HepG2 (cell line): Measurements from ENCODE around the gene PLD2. TPM values are rescaled to one million over a fixed set of nuclear protein-coding genes. Genes with fewer than 3 reads are reported as not detected.
A peak's percentile ranks its signal among the peaks of the same experiment; 100 is the strongest.

Source experiments
- ATAC-seq: fragments of 200-7000 bp; cut with Tn5 transposase; 3 replicates; pipeline ENCODE4 v1.9.1; 2020; ENCODE audit warnings: mild to moderate bottlenecking, moderate library complexity
- BruUV-seq: library from RNA; stranded (reverse); fragments of 400-500 nt; replicated peaks from 2 replicates; lab custom pipeline; 2021; lab: Mats Ljungman, UMichigan
- CTCF ChIA-PET: fragments of 300-600 bp; formaldehyde crosslinking; extraction: SDS; loops from one replicate; lab custom pipeline; 2021; ENCODE audit warnings: low total read pairs, inconsistent platforms, low intra/inter-chr PET ratio; lab: Yijun Ruan, JAX
- POLR2A ChIA-PET: fragments of 350-600 bp; sonication (Branson Sonifier 250); formaldehyde crosslinking; loops from one replicate; lab custom pipeline; 2020; ENCODE audit warnings: antibody characterized with exemption, inconsistent platforms; lab: Yijun Ruan, JAX
- DNase-seq: peaks from one replicate; pipeline ENCODE4 v3.0.0-alpha.2; 2015; ENCODE audit warnings: low spot score
- FAIRE-seq: peaks from 3 replicates; lab custom pipeline; 2011; peaks lifted over from hg19 to GRCh38; lab: Jason Lieb, UNC
- H2AFZ ChIP-seq: one replicate; pipeline ENCODE4 v1.6.1; 2011; ENCODE audit warnings: low read length, inconsistent platforms
- H3K27ac ChIP-seq: fragments of 300-600 bp; 3 replicates; pipeline ENCODE4 v1.8.0; 2011; ENCODE audit warnings: mixed run types, mild to moderate bottlenecking, mixed read lengths, low read length, inconsistent platforms; ENCODE audit not compliant: insufficient read depth; ENCODE audit errors: extremely low read length
- H3K27me3 ChIP-seq, 2 experiments: fragments of 200-600 bp in 1 of 2; 2 replicates in 1 of 2; 3 replicates in 1 of 2; pipeline versions ENCODE4 v1.6.0 to v1.8.0; 2011; ENCODE audit warnings: low read length in 2 of 2, mild to moderate bottlenecking in 2 of 2, moderate library complexity in 2 of 2, inconsistent platforms in 1 of 2; ENCODE audit not compliant: insufficient read depth in 2 of 2, control insufficient read depth in 1 of 2
- H3K36me3 ChIP-seq, 2 experiments: fragments of 200-600 bp in 1 of 2; replicated peaks in 1 of 2; 2 replicates in 1 of 2; 3 replicates in 1 of 2; pipeline versions ENCODE4 v1.5.1 to v1.8.0; 2011; ENCODE audit warnings: low read length in 2 of 2, inconsistent platforms in 1 of 2; ENCODE audit not compliant: insufficient read depth in 2 of 2, control insufficient read depth in 1 of 2
- H3K4me1 ChIP-seq: 2 replicates; pipeline ENCODE4 v1.5.1; 2012; ENCODE audit warnings: low read length, inconsistent platforms; ENCODE audit not compliant: insufficient read depth
- H3K4me2 ChIP-seq: 2 replicates; pipeline ENCODE4 v1.6.0; 2011; ENCODE audit warnings: low read depth, low read length, inconsistent platforms
- H3K4me3 ChIP-seq, 3 experiments: fragments of 200-600 bp in 1 of 3; sonication (generic), shearing (Covaris generic) in 1 of 3; replicated peaks in 1 of 3; 2 replicates each; pipeline ENCODE4 v1.5.1; 2011 to 2016; ENCODE audit warnings: low read length in 3 of 3, inconsistent platforms in 2 of 3, low read depth in 2 of 3, mild to moderate bottlenecking in 2 of 3, control low read depth in 1 of 3, mixed read lengths in 1 of 3; ENCODE audit not compliant: insufficient read depth in 1 of 3
- H3K79me2 ChIP-seq: one replicate; pipeline ENCODE4 v1.6.1; 2011; ENCODE audit warnings: low read length, inconsistent platforms; ENCODE audit not compliant: insufficient read depth
- H3K9ac ChIP-seq: 2 replicates; pipeline ENCODE4 v1.6.0; 2011; ENCODE audit warnings: mild to moderate bottlenecking, low read depth, low read length, inconsistent platforms; ENCODE audit not compliant: insufficient read depth
- H3K9me3 ChIP-seq: 2 replicates; pipeline ENCODE4 v1.5.1; 2012; ENCODE audit warnings: mild to moderate bottlenecking, low read length
- H4K20me1 ChIP-seq: 2 replicates; pipeline ENCODE4 v1.6.0; 2011; ENCODE audit warnings: inconsistent platforms, mild to moderate bottlenecking, low read length, moderate library complexity; ENCODE audit not compliant: insufficient read depth
- ATM ChIP-seq: fragments of 450-650 bp; IDR thresholded peaks from 2 replicates; pipeline ENCODE4 v1.7.1; 2017; ENCODE audit warnings: mild to moderate bottlenecking, borderline replicate concordance
- KDM2A ChIP-seq: sonication (generic); formaldehyde crosslinking; IDR thresholded peaks from 2 replicates; pipeline ENCODE4 v1.4.0; 2020; ENCODE audit warnings: low read depth, missing genetic modification reagents, borderline replicate concordance
- REPIN1 ChIP-seq: sonication (generic); formaldehyde crosslinking; IDR thresholded peaks from 2 replicates; pipeline ENCODE4 v1.8.0; 2022; ENCODE audit warnings: missing genetic modification reagents, low read depth, mild to moderate bottlenecking, borderline replicate concordance
- XBP1 ChIP-seq: sonication (generic); formaldehyde crosslinking; IDR thresholded peaks from 2 replicates; pipeline ENCODE4 v1.5.0; 2020; ENCODE audit warnings: missing genetic modification reagents
- XRCC5 ChIP-seq: fragments of 200-400 bp; formaldehyde crosslinking; optimal IDR thresholded peaks from 2 replicates; pipeline ENCODE3; 2017; ENCODE audit warnings: mild to moderate bottlenecking, low read length
- ZBTB7A ChIP-seq: sonication (generic); formaldehyde crosslinking; IDR thresholded peaks from 2 replicates; pipeline ENCODE4 v1.8.0; 2022; ENCODE audit warnings: mild to moderate bottlenecking, missing genetic modification reagents
- ZNF101 ChIP-seq: sonication (generic); formaldehyde crosslinking; IDR thresholded peaks from 2 replicates; pipeline ENCODE4 v1.4.0; 2020; ENCODE audit warnings: mild to moderate bottlenecking, low read depth, missing genetic modification reagents, borderline replicate concordance
- ZNF746 ChIP-seq: sonication (generic); formaldehyde crosslinking; IDR thresholded peaks from 2 replicates; pipeline ENCODE4 v1.8.0; 2022; ENCODE audit warnings: mild to moderate bottlenecking, missing genetic modification reagents
- ZNF772 ChIP-seq: sonication (generic); formaldehyde crosslinking; IDR thresholded peaks from 2 replicates; pipeline ENCODE4 v1.5.0; 2020; ENCODE audit warnings: mild to moderate bottlenecking, missing genetic modification reagents
- ZSCAN20 ChIP-seq: sonication (generic); formaldehyde crosslinking; IDR thresholded peaks from 2 replicates; pipeline ENCODE4 v1.4.0; 2020; ENCODE audit warnings: missing genetic modification reagents, mild to moderate bottlenecking, borderline replicate concordance
- WGBS: methylation state at CpG from one replicate; pipeline ENCODE4 v1.1.6; 2017; ENCODE audit warnings: low lambda C conversion rate; 5-methylcytosine and 5-hydroxymethylcytosine counted together
- in situ Hi-C: cut with HindIII; loops from 2 replicates; pipeline ENCODE4 v1.10.0; 2017; ENCODE audit warnings: low pct_unique_long_range_greater_than_20kb; ENCODE audit not compliant: extremely low pct_ligation_motif_present
- intact Hi-C: fragments of 100-400 bp; cut with micrococcal nuclease; formaldehyde crosslinking; loops from one replicate; pipeline ENCODE4 v1.10.0; 2022; ENCODE audit not compliant: unreplicated experiment
- polyA plus RNA-seq, 8 experiments: library from polyadenylated mRNA; depleted of rRNA in 3 of 8; stranded (reverse) in 7 of 8; unstranded in 1 of 8; fragments of >200 nt; fragmentation: Illumina TruSeq in 4 of 8; extraction: Trizol in 4 of 8; gene quantifications; 2 replicates each; pipeline versions ENCODE4 v1.2.1 to v1.2.3, GENCODE V29; 2011 to 2016; ENCODE audit warnings: low read depth in 4 of 8, missing spikeins in 1 of 8, mixed read lengths in 1 of 8; ENCODE audit not compliant: insufficient read depth in 1 of 8
- total RNA-seq, 5 experiments: library from RNA; depleted of rRNA; stranded (reverse); fragments of >200 nt; fragmentation: Illumina TruSeq; extraction: Trizol; gene quantifications; 2 replicates each; pipeline ENCODE4 v1.2.3, GENCODE V29; 2016; ENCODE audit warnings: low read depth in 1 of 5
- TF ChIP-seq, protein P1 (sequence below): sonication (generic); formaldehyde crosslinking; IDR thresholded peaks from 2 replicates; pipeline ENCODE4 v1.8.0; 2022; ENCODE audit warnings: missing genetic modification reagents, mild to moderate bottlenecking, moderate library complexity, borderline replicate concordance
- TF ChIP-seq, protein P2 (sequence below): sonication (generic); formaldehyde crosslinking; IDR thresholded peaks from 2 replicates; pipeline ENCODE4 v1.5.0; 2020; ENCODE audit warnings: missing genetic modification reagents
- TF ChIP-seq, protein P3 (sequence below): sonication (generic); formaldehyde crosslinking; IDR thresholded peaks from 2 replicates; pipeline ENCODE4 v1.5.0; 2020; ENCODE audit warnings: mild to moderate bottlenecking, low read depth, missing genetic modification reagents, borderline replicate concordance

Gene PLD2
- total and polyA plus RNA-seq, 2 of the 13 experiments (the other 11 are each of a cell fraction or from before 2014, with no cell fraction given), result 13.4 to 29.7 TPM

DNA sequence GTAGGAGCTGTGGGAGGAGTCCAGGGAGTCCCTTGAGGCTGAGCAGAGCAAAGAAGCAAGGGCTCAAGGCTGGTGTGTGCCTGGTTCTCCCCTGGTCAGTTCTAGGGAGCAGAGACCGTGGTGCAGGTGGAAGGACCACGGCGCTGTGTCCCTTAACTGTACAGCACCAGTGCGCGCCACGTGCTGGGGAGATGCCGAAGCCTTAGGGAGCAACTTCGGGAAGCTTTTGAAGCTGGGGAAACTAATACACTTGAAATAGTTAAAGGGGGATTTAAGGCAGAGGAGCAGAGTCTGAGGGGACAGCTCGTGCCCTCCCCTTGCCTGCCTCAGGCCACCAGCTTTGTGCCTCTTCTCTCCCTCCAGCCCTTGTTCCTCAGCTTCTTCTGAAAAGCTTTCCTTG lies 53.7 kb downstream of the PLD2 start:
- ATAC-seq, result no peak
- Histone ChIP-seq H3K9me3 (no peaks in the 10 kb centered on the region), H2AFZ (no peak overlapping the region), H3K27me3 (no peaks in the 10 kb centered on the region), H3K36me3 (peaks cover 11 to 38% of the 10 kb centered on the region in 2 experiments), H3K4me2 (no peak overlapping the region), H3K4me1 (peaks cover 59% of the 10 kb centered on the region), H3K4me3 (no peak overlapping the region), H3K27ac (no peak overlapping the region), H3K79me2 (peaks cover 48% of the 10 kb centered on the region), H4K20me1 (no peaks in the 10 kb centered on the region), H3K9ac (no peak overlapping the region)
- intact Hi-C loops, result no loop called here
- POLR2A ChIA-PET, result interaction anchor here (0.7 to 2.1 kb wide), 3 partner anchors 65 to 82 kb away, joined by 3 to 9 read pairs (median 4); partner anchors contain the start of gene PSMB6
- TF ChIP-seq ZNF772 (CRISPR knock-in tag), result 0 out of 2 replicates have a peak, but pooled peaks have one; percentile 33
- TF ChIP-seq ZBTB7A (CRISPR knock-in tag), result no peak
- no TSS peak for BruUV-seq
- CTCF ChIA-PET, result no interaction called here
- in situ Hi-C loops, result no loop called here
- no peak for FAIRE-seq
- DNase-seq, result no peak
- WGBS, result 97% methylated on average over 9 of the region's 9 CpGs

DNA sequence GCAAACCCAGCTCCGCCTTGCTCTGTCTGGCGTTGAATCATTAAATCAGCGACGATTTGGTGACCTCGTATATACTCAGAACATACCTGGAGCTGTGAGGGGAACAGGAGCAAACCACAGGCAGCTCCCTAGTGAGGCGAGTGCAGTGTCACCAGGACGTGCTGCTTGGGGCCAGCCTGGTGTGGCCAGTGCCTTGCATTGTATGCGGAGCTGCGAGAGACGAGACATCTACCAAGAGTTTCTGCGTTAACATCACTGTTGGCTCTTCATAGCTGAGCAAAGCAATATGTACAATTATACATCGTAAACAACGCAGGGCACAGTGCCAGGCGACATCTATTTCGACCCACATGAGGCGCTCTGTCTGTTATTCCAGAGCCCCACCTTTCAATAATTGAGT lies 54.1 kb downstream of the PLD2 start:
- intact Hi-C loops, result no loop called here
- TF ChIP-seq ZSCAN20 (no peak), KDM2A (CRISPR knock-in tag) (no peak), REPIN1 (CRISPR knock-in tag) (no peak), ZNF101 (CRISPR knock-in tag) (no peak), XRCC5 (no peak), ATM (no peak), ZNF746 (no peak), XBP1 (CRISPR knock-in tag) (no peak)
- TF ChIP-seq, protein P1, sequence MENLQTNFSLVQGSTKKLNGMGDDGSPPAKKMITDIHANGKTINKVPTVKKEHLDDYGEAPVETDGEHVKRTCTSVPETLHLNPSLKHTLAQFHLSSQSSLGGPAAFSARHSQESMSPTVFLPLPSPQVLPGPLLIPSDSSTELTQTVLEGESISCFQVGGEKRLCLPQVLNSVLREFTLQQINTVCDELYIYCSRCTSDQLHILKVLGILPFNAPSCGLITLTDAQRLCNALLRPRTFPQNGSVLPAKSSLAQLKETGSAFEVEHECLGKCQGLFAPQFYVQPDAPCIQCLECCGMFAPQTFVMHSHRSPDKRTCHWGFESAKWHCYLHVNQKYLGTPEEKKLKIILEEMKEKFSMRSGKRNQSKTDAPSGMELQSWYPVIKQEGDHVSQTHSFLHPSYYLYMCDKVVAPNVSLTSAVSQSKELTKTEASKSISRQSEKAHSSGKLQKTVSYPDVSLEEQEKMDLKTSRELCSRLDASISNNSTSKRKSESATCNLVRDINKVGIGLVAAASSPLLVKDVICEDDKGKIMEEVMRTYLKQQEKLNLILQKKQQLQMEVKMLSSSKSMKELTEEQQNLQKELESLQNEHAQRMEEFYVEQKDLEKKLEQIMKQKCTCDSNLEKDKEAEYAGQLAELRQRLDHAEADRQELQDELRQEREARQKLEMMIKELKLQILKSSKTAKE, result no peak
- TF ChIP-seq, protein P2, sequence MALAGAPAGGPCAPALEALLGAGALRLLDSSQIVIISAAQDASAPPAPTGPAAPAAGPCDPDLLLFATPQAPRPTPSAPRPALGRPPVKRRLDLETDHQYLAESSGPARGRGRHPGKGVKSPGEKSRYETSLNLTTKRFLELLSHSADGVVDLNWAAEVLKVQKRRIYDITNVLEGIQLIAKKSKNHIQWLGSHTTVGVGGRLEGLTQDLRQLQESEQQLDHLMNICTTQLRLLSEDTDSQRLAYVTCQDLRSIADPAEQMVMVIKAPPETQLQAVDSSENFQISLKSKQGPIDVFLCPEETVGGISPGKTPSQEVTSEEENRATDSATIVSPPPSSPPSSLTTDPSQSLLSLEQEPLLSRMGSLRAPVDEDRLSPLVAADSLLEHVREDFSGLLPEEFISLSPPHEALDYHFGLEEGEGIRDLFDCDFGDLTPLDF (CRISPR knock-in tag), result no peak
- TF ChIP-seq, protein P3, sequence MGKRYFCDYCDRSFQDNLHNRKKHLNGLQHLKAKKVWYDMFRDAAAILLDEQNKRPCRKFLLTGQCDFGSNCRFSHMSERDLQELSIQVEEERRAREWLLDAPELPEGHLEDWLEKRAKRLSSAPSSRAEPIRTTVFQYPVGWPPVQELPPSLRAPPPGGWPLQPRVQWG (CRISPR knock-in tag), result no peak

More for the DNA sequence above, 54.1 kb downstream of the PLD2 start:
- Histone ChIP-seq H3K4me3 (no peak overlapping the region), H3K9me3 (no peaks in the 10 kb centered on the region), H3K9ac (no peak overlapping the region), H3K36me3 (peaks cover 11 to 38% of the 10 kb centered on the region in 2 experiments), H3K4me2 (no peak overlapping the region), H3K4me1 (peaks cover 59% of the 10 kb centered on the region), H3K27me3 (no peaks in the 10 kb centered on the region), H2AFZ (no peak overlapping the region), H3K79me2 (peaks cover 48% of the 10 kb centered on the region), H4K20me1 (no peaks in the 10 kb centered on the region), H3K27ac (no peak overlapping the region)
- no peak for ATAC-seq
- no TSS peak for BruUV-seq
- no peak for FAIRE-seq
- in situ Hi-C loops, result no loop called here
- WGBS, result 97% methylated on average over 16 of the region's 16 CpGs
- DNase-seq, result no peak
- ChIA-PET CTCF (no interaction called here), POLR2A (interaction anchor here (0.7 to 2.1 kb wide), 3 partner anchors 65 to 83 kb away, joined by 3 to 9 read pairs (median 4); partner anchors contain the start of gene PSMB6)
